ENCODE results near the gene ATP12A.
"Not testable (repeated sequence)": the region's sequence is repeated elsewhere in the genome, so short reads cannot be mapped to it uniquely, and the experiment has no call there.

The ATP12A gene

GRCh38 chr13:24691381-24691780, 11.2 kb downstream of the ATP12A start:
- DNase-seq, result no peak

- DNase-seq, result no peak
These were observed 12.4 kb downstream of the ATP12A start for GRCh38 chr13:24692561-24692960.

DNA sequence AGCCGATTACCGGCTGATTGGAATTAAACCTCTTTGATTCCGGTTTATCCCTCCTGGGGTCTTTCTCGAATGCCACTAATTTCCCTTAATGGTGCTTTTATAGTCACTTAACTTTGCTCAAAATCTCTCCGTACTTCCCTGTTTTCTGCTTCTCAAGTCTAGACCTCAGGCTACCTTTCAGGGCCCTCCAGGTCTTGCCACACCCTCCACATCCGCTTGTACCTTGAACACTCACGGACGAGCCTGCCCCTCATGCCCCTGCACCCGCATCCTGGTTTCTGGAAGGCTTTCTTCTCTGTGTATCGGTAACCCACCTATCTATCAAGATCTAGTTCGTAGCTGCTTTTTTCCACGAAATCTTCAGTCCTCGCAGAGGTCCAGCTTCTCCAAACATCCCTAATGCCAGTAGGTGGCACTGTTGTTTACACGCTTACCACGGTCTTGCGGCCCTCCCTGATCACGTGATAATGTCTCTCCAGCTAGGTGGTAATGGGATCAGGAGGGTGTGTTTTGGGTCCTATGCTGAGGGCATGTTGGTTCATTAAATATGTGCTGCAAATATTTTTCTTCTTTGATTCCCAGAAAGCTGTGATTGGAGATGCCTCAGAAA, 13.8 kb downstream of the ATP12A start:
- DNase-seq, result peak; percentile 51 to 70

DNA sequence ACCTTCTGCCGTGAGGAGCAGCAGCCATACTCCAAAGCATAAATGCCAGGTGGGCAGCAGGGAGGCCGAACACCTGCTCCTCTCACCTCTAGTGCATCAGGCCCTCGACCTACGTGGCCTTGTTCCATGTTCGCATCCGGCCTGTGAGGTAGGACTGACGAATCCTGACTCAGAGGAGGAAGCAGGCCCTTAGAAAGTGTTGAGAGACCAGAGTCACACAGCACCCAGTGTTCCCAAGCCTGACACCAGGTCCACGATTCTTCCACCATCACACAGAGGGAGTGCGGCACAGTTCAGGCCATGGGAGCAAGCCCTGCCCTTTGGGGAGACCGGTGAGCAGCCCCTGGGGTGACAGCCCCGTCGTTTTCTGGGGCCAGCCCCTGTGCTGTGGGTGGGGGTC, 14.7 kb downstream of the ATP12A start:
- no peak for DNase-seq

DNA sequence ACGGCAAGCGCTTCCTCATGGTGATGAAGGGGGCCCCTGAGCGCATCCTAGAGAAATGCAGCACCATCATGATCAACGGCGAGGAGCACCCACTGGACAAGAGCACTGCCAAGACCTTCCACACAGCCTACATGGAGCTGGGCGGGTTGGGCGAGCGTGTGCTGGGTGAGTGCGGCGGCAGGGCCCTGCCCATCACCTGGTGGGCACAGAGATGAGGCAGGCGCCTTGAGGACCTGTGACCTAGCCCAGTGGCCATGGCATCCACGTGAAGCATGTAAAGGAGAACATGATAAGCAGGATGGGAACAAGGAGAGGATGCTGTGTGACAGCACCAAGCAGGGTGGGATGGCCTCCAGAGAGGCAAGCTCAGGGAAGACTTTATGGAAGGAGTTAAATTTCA, 18.5 kb downstream of the ATP12A start:
- no peak for DNase-seq

- DNase-seq, result no peak
These were observed 19.3 kb downstream of the ATP12A start for GRCh38 chr13:24699541-24699940.

DNA sequence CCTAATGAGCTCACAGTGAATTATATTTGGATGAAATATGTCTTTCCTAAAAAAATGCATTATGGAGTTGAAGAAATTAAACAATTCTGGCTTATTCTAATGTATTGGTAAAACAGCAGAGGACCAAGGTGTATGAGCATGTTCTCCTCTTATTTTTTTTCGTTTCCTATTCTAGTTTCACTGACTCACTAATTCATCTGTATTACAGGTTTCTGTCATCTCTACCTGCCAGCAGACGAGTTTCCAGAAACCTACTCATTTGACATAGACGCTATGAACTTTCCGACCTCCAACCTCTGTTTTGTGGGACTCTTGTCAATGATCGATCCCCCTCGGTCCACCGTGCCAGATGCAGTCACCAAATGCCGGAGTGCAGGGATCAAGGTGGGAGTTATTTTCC, 20.3 kb downstream of the ATP12A start:
- DNase-seq, result no peak

GRCh38 chr13:24706886-24707585, 26.8 kb downstream of the ATP12A start:
- DNase-seq, result no peak

- no peak for DNase-seq
These were observed 29.1 kb downstream of the ATP12A start for GRCh38 chr13:24709186-24709913.

- DNase-seq, result no peak
These were observed 32.8 kb downstream of the ATP12A start for GRCh38 chr13:24713022-24713421.

- no peak for DNase-seq
These were observed 35.8 kb downstream of the ATP12A start for GRCh38 chr13:24716011-24716410.

GRCh38 chr13:24716446-24716845, 36.2 kb downstream of the ATP12A start:
- no peak for DNase-seq

DNA sequence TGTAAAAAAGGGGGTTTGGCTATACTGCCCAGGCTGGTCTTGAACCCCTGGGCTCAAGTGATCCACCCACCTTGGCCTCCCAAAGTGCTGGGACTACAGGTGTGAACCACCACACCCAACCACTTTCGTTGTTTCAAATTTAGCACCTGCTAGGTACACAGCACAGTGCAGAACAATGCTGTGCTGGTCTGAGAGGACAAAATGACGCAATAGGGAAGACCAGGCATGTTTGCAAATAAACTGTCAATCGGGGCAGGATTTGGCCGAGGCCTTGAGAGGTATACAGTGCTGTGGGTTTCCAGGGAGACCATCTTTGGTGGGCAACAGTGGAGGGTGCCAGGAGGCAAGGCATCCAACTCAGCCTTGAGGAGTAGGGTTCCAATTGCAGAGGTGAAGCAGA, 37.0 kb downstream of the ATP12A start:
- no peak for DNase-seq

GRCh38 chr13:24718192-24718965, 38.2 kb downstream of the ATP12A start:
- no peak for DNase-seq

- DNase-seq, result no peak
These were observed 38.9 kb downstream of the ATP12A start for GRCh38 chr13:24719139-24719538.

DNA sequence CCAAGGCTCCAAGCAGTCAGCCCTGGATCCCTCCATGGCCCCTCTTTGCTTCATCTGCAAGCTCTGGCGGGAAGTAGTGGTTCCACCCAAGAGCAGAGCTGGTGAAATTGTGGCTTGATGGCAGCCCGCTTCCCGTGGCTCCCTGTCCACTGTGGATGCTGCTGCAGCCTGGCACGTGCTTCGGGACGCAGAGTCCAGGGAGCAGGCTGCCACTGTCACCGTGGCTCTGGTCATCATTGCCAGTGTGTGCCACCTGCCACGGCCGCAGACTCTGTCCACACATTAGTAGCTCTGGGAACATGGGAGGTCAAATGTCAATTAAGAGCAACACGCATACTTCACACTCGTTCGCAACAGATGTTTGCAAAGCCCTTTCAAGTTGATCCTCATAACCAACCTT, 43.0 kb downstream of the ATP12A start:
- DNase-seq, result no peak

GRCh38 chr13:24724714-24725113, 44.5 kb downstream of the ATP12A start:
- DNase-seq, result no peak

DNA sequence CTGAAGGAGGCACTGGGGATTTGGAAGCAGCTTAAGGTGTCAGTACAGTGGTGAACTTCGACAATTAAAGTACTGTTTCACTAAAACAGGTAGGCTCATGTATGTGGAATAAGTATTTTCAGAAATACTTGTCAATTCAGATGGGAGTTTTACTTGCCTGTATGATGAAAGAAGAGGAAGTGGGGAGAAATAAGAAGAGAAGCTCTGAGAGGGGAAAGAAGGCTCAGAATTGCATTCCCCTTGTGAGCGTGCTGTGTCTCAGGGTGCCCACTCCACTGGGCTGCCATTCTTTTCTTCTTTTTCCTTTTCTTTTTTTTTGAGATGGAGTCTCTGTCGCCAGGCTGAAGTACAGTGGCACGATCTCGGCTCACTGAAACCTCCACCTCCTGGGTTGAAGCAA, 45.2 kb downstream of the ATP12A start:
- no peak for DNase-seq

DNA sequence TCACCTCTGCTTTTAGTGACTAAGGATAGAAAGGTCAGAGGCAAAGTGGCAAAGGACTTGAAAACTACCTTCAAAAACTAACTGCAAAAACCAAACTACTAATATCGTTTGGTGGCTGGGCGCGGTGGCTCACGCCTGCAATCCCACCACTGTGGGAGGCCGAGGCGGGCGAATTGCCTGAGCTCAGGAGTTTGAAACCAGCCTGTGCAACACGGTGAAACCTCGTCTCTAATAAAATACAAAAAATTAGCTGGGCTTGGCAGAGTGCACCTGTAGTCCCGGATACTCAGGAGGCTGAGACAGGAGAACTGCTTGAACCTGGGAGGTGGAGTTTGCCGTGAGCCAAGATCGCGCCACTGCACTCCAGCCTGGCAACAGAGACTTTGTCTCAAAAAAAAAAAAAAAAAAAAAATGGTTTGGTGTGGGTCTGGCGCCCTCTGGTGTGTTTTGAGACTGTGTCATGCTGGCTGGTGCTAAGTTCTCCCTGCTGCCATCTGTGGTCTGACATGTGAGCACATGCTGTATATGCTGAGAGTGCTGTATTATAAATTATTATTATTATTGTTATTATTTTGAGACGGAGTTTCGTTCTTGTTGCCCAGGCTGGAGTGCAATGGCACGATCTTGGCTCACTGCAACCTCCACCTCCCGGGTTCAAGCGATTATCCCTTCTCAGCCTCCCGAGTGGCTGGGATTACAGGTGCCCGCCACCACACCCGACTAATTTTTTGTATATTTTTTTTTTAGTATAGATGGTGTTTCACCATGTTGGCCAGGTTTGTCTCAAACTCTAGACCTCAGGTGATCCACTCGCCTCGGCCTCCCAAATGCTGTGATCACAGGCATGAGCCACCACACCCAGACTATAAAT, 47.8 kb downstream of the ATP12A start:
- peak; percentile 65 to 81 for DNase-seq

- not testable (repeated sequence) for DNase-seq
These were observed 50.8 kb downstream of the ATP12A start for GRCh38 chr13:24730873-24731567.

DNA sequence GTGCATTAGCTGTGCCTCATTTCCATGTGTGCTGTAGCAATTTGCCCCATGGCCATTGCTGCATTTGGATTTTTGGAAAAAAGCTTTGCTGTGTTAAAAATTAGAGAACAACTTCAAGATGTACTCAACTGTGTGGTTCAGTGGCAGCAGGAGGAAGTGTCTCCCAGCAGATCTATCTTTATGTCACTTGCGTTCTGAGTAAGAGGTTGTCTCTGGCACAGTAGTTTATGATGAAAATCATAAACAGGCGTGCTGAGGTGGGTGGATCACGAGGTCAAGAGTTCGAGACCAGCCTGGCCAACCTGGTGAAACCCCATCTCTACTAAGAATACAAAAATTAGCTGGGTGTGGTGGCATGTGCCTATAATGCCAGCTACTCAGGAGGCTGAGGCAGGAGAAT, 54.7 kb downstream of the ATP12A start:
- DNase-seq, result peak; percentile 5 to 6

DNA sequence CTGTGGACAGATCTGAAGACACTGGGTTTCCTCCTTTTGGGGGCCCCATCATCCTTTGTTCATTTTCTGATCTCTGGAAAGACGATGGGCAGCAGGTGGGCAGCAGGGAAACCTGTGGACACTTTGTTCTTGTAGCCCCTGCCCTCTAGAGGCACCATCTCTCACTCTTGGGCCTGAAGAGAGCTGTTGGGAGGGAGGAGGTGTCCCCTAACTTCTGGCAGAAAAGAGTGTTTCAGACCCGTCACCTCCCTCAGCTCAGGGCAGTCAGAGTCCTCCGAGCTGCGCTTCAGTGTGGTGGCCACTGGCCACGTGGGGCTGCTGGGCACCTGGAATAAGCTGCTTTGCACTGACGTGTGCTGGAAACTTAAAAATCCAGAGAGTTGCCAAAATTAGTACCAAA, 56.8 kb downstream of the ATP12A start:
- no peak for DNase-seq

Measured in inflammatory macrophage treated with lipopolysaccharide for 1 hour (primary cell).